Measurements from ENCODE around the gene EHMT1.

The EHMT1 gene

DNA sequence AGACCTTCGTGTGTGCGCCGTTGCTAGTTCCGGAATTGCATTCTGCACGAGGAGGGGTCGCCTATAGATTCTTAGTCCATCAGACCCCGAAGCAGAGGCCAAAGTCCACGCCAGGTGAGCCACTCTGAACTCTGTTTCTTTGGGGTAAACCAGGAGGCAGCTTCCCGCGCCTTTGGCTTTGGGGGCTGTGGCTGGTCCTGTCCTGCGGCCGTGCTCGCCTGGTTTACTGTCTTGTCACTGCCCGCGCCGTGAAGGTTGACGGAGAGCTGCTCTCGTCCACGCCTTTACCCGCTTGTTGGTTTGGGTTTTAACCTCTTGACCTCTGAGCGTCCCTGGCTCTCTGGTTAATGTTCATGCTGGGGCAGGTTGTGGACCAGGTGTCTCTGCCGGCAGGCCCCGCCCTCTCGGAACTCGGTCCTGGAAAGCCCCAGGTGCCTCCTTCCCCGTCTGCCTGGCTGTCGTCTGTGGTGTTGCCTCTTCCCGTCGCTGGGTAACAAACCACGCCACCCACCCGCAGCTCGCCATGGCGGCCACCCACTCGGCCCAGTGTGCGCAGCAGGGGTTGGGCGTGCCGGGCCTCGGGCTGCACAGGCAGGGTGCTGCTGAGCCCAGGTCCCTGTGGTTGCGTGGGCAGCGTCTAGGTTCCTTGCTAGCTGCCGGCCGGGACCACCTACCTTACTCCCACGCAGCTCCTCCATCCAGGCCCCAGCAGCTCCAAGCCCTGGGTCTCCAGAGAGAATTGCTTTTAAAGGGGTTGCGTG, 214.2 kb downstream of the EHMT1 start:
- no peak for DNase-seq (ENCODE audit: low read depth)
- TF ChIP-seq, protein P1, sequence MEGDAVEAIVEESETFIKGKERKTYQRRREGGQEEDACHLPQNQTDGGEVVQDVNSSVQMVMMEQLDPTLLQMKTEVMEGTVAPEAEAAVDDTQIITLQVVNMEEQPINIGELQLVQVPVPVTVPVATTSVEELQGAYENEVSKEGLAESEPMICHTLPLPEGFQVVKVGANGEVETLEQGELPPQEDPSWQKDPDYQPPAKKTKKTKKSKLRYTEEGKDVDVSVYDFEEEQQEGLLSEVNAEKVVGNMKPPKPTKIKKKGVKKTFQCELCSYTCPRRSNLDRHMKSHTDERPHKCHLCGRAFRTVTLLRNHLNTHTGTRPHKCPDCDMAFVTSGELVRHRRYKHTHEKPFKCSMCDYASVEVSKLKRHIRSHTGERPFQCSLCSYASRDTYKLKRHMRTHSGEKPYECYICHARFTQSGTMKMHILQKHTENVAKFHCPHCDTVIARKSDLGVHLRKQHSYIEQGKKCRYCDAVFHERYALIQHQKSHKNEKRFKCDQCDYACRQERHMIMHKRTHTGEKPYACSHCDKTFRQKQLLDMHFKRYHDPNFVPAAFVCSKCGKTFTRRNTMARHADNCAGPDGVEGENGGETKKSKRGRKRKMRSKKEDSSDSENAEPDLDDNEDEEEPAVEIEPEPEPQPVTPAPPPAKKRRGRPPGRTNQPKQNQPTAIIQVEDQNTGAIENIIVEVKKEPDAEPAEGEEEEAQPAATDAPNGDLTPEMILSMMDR (conservative IDR thresholded peaks at IDR 0.05; ENCODE audit: low read length), result no peak
- no peak overlapping the region for H3K4me3 ChIP-seq (ENCODE audit: low read length)

DNA sequence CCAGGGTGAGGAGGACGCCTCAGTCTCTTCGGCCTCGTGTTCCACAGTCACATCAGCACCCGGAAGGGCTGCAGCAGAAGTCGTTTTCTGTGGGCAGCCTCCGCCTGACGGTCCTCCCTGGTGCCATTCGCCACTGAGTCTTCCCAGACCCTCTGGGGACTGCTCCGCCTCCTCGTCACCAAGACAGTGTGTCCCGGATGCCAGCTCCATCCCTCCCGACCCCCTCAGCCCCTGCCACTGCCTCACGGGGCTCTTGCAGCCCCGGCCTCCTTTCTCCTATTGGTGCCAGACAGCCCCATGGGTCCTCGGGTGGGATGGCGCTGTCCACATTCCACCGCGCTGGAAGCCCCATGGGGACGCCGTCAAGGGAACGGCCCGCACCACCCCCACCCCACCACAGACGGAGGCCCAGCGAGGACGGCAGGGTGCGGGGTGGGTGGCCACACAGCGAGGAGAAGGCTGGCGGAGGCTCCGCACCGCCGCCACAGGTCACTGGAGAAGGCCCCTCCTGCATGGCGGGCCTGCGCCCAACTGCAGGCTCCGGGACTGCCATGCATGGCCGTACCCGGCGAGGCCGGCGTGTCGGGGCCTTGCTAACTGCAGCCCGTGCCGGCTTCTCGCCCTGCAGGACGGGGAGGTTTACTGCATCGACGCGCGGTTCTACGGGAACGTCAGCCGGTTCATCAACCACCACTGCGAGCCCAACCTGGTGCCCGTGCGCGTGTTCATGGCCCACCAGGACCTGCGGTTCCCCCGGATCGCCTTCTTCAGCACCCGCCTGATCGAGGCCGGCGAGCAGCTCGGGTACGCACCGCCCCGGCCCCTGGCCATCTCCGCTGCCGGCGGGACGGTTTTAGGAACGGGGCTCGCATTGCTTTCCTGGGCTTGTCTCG, 215.2 kb downstream of the EHMT1 start:
- H3K4me3 ChIP-seq (ENCODE audit: low read length), result no peak overlapping the region
- TF ChIP-seq, protein P1 (conservative IDR thresholded peaks at IDR 0.05; ENCODE audit: low read length), result no peak
- DNase-seq (ENCODE audit: low read depth), result no peak

DNA sequence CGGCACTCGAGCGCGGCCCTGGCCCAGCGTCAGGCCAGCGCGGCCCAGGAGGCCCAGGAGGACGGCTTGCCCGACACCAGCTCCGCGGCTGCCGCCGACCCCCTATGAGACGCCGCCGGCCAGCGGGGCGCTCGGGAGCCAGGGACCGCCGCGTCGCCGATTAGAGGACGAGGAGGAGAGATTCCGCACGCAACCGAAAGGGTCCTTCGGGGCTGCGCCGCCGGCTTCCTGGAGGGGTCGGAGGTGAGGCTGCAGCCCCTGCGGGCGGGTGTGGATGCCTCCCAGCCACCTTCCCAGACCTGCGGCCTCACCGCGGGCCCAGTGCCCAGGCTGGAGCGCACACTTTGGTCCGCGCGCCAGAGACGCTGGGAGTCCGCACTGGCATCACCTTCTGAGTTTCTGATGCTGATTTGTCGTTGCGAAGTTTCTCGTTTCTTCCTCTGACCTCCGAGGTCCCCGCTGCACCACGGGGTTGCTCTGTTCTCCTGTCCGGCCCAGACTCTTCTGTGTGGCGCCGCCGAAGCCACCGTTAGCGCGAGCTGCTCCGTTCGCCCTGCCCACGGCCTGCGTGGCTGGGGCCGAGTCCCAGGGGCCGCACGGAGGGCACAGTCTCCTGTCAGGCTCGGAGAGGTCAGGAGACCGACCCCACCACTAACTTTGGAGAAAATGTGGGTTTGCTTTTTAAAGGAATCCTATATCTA, 216.2 kb downstream of the EHMT1 start:
- no peak for DNase-seq (ENCODE audit: low read depth)
- TF ChIP-seq, protein P1 (conservative IDR thresholded peaks at IDR 0.05; ENCODE audit: low read length), result no peak
- H3K4me3 ChIP-seq (ENCODE audit: low read length), result no peak overlapping the region

DNA sequence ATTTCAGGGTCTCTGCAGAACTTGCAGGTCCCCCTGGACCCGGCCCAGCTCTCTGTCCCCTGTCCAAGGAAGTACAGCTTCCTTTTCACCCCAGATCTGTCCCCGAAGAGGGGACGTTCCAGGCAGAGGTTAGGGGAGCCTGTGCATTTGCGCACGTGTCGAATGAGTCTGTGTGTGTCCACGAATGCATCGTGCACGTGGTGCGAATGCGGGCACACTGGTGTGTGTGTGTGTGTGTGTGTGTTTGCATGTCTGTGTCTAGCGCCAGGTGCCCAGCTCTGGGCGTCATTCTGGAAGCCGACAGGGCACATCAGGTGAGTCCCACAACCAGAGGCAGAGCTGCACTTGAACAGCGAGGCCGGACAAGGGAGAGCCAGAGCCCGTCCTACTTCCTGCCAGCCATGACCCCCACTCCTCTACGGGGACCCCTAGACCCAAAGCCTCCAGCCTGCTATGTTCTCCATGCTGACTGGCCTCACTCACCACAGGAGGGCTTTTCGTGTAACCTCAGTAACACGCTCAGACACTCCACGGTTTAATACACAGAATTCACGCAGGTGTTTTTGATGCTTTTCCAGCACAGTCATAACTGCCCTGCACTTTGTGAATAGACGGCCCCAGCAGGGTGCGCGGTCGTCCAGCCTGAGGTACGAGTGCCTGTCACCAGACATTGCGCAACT, 217.5 kb downstream of the EHMT1 start:
- DNase-seq (ENCODE audit: low read depth), result no peak
- H3K4me3 ChIP-seq (ENCODE audit: low read length), result no peak overlapping the region
- TF ChIP-seq, protein P1 (conservative IDR thresholded peaks at IDR 0.05; ENCODE audit: low read length), result no peak

DNA sequence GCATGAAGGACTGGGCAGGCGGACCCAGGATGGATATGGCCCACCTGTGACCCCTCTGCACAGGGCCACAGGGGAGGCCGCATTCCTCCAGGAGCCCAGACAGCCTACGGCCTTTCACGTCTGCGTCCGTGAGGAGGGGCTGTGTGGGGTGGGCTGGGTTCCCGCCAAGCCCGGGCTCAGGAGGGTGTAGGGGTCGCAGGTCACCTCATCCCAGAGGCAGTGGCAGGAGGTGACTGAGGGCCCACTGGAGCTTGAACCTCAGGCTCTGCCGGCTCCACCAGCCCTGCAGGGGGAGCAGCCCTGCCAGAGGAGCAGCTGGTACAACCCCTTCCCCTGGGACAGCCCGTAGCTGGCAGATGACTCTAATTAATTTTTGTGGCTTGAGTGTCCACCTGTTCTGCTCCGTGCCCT, 218.0 kb downstream of the EHMT1 start:
- TF ChIP-seq, protein P1 (conservative IDR thresholded peaks at IDR 0.05; ENCODE audit: low read length), result no peak
- H3K4me3 ChIP-seq (ENCODE audit: low read length), result no peak overlapping the region
- no peak for DNase-seq (ENCODE audit: low read depth)

DNA sequence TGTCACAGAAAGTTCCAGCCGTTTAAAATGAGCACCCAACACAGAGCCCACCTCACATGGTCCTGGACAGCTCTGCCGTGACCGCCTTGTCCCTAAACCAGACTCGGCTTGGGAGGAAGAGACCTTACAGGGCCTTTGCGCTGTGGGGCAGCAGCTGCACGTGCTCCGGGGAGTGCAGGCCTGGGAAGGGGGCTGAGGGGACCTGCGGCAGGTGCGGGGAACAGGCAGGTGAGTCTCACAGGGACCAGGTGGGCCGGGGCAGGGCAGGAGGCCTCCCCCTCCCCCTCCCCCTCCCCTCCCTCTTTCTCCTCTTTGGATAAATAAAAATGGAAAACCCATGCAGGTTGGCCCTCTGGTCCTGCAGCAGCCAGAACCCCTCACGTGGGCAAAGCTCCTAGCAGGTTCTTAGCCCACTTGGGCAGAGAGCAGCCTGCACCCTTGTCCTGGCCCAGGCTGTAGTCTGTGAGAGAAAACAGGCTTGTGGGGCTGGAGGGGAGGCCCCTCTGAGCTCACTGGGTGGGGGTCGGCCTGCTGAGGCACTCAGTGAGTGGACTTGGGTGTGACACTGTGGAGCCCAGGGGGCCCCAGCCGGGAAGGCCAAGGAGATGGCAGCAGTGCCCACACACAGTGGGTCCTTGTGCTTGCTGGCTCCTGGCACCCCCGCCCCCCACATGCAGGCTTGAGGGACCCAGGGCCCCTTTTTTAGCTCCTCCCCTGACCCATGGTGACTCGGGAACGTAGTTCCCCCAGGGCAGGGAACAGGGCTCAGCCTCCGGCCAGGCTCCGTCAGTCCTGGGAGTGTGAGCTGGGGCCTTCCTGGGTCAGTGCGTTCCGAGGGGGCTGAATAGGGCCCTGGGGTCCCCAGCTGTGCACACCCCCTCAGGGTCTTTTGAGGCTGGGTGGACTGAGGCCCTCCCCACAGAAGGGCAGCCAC, 218.8 kb downstream of the EHMT1 start:
- no peak for DNase-seq (ENCODE audit: low read depth)
- H3K4me3 ChIP-seq (ENCODE audit: low read length), result no peak overlapping the region
- TF ChIP-seq, protein P1 (conservative IDR thresholded peaks at IDR 0.05; ENCODE audit: low read length), result no peak
